ENCODE results near the gene KCNK3. TPM values are rescaled to one million over a fixed set of nuclear protein-coding genes. Genes with fewer than 3 reads are reported as not detected.

KCNK3 gene
- total and polyA plus RNA-seq, 2 donors (not counting 1 experiment from before 2014, with no cell fraction given) = under 0.01 TPM; not detected in 1

- TF ChIP-seq EZH2 (IDR thresholded peaks at IDR 0.05; ENCODE audit: low read length, missing control alignments) = no peak
- TF ChIP-seq CTCF (conservative IDR thresholded peaks at IDR 0.05 in 1 of 2, IDR thresholded peaks at IDR 0.05 in 1 of 2; ENCODE audit: low read depth in 1 of 2, low read length in 2 of 2) = no peak
- DNase-seq (ENCODE audit: low read depth in 2 of 2) = no peak
- Histone ChIP-seq H3K27ac (ENCODE audit: insufficient read depth, low read length) (no peak overlapping the region), H3K27me3 (ENCODE audit: control insufficient read depth, insufficient read depth, low read length) (peaks cover 28% of the 10 kb centered on the region), H3K4me1 (ENCODE audit: control insufficient read depth, extremely low read depth, insufficient read depth, low read length) (no peaks in the 10 kb centered on the region), H3K36me3 (ENCODE audit: control insufficient read depth, insufficient read depth, low read length) (no peaks in the 10 kb centered on the region), H4K20me1 (ENCODE audit: control insufficient read depth, extremely low read depth, insufficient read depth, low read length) (no peaks in the 10 kb centered on the region), H2AFZ (ENCODE audit: low read length) (no peak overlapping the region), H3K9me3 (ENCODE audit: control insufficient read depth, insufficient read depth, low read depth, low read length) (no peaks in the 10 kb centered on the region), H3K4me3 (replicated peaks in 1 of 4; ENCODE audit: control extremely low read depth in 1 of 4, insufficient read depth in 1 of 4, low read depth in 3 of 4, low read length in 4 of 4) (no peak overlapping the region), H3K9ac (ENCODE audit: insufficient read depth, low read length) (no peak overlapping the region), H3K79me2 (ENCODE audit: control insufficient read depth, insufficient read depth, low read length) (no peaks in the 10 kb centered on the region), H3K4me2 (ENCODE audit: extremely low read depth, insufficient read depth, low read length) (no peak overlapping the region)
Measured at GRCh38 chr2:26649322-26649721, 43.2 kb upstream of the KCNK3 start.

GRCh38 chr2:26649992-26650712 lies 42.4 kb upstream of the KCNK3 start:
- no peak for DNase-seq (ENCODE audit: low read depth in 2 of 2)
- Histone ChIP-seq H3K79me2 (ENCODE audit: control insufficient read depth, insufficient read depth, low read length) (no peaks in the 10 kb centered on the region), H3K27me3 (ENCODE audit: control insufficient read depth, insufficient read depth, low read length) (peaks cover 25% of the 10 kb centered on the region), H3K9me3 (ENCODE audit: control insufficient read depth, insufficient read depth, low read depth, low read length) (no peaks in the 10 kb centered on the region), H2AFZ (ENCODE audit: low read length) (no peak overlapping the region), H3K4me2 (ENCODE audit: extremely low read depth, insufficient read depth, low read length) (no peak overlapping the region), H3K27ac (ENCODE audit: insufficient read depth, low read length) (no peak overlapping the region), H3K36me3 (ENCODE audit: control insufficient read depth, insufficient read depth, low read length) (no peaks in the 10 kb centered on the region), H3K4me3 (replicated peaks in 1 of 4; ENCODE audit: control extremely low read depth in 1 of 4, insufficient read depth in 1 of 4, low read depth in 3 of 4, low read length in 4 of 4) (no peak overlapping the region), H3K9ac (ENCODE audit: insufficient read depth, low read length) (no peak overlapping the region), H3K4me1 (ENCODE audit: control insufficient read depth, extremely low read depth, insufficient read depth, low read length) (no peaks in the 10 kb centered on the region), H4K20me1 (ENCODE audit: control insufficient read depth, extremely low read depth, insufficient read depth, low read length) (no peaks in the 10 kb centered on the region)
- TF ChIP-seq EZH2 (IDR thresholded peaks at IDR 0.05; ENCODE audit: low read length, missing control alignments) = no peak
- no peak for TF ChIP-seq CTCF (conservative IDR thresholded peaks at IDR 0.05 in 1 of 2, IDR thresholded peaks at IDR 0.05 in 1 of 2; ENCODE audit: low read depth in 1 of 2, low read length in 2 of 2)

- no peaks in the 10 kb centered on the region for H3K9me3 ChIP-seq (ENCODE audit: control insufficient read depth, insufficient read depth, low read depth, low read length)
- H3K36me3 ChIP-seq (ENCODE audit: control insufficient read depth, insufficient read depth, low read length) = no peaks in the 10 kb centered on the region
- no peak overlapping the region for H3K4me2 ChIP-seq (ENCODE audit: extremely low read depth, insufficient read depth, low read length)
- no peak for DNase-seq (ENCODE audit: low read depth in 2 of 2)
- no peaks in the 10 kb centered on the region for H3K4me1 ChIP-seq (ENCODE audit: control insufficient read depth, extremely low read depth, insufficient read depth, low read length)
- no peaks in the 10 kb centered on the region for H4K20me1 ChIP-seq (ENCODE audit: control insufficient read depth, extremely low read depth, insufficient read depth, low read length)
- no peak overlapping the region for H2AFZ ChIP-seq (ENCODE audit: low read length)
- H3K4me3 ChIP-seq (replicated peaks in 1 of 4; ENCODE audit: control extremely low read depth in 1 of 4, insufficient read depth in 1 of 4, low read depth in 3 of 4, low read length in 4 of 4) = no peak overlapping the region
- no peak overlapping the region for H3K9ac ChIP-seq (ENCODE audit: insufficient read depth, low read length)
- no peak overlapping the region for H3K27ac ChIP-seq (ENCODE audit: insufficient read depth, low read length)
- no peaks in the 10 kb centered on the region for H3K79me2 ChIP-seq (ENCODE audit: control insufficient read depth, insufficient read depth, low read length)
- peaks cover 25% of the 10 kb centered on the region for H3K27me3 ChIP-seq (ENCODE audit: control insufficient read depth, insufficient read depth, low read length)
- TF ChIP-seq CTCF (conservative IDR thresholded peaks at IDR 0.05 in 1 of 2, IDR thresholded peaks at IDR 0.05 in 1 of 2; ENCODE audit: low read depth in 1 of 2, low read length in 2 of 2) = no peak
- TF ChIP-seq EZH2 (IDR thresholded peaks at IDR 0.05; ENCODE audit: low read length, missing control alignments) = no peak
Measured at GRCh38 chr2:26650713-26651469, 41.6 kb upstream of the KCNK3 start.
